Tibial nerve (tissue), 3 donors: ENCODE data around the gene HIBADH.

ENCODE experiments used
- CTCF ChIP-seq, 5 experiments: fragments of 200-600 bp in 3 of 5; fragments of 450-650 bp in 2 of 5; sonication (generic) in 3 of 5; IDR thresholded peaks; one replicate each; pipeline ENCODE4 v1.5.1; 2016 to 2019; ENCODE audit warnings: antibody characterized with exemption in 5 of 5, mild to moderate bottlenecking in 3 of 5, moderate library complexity in 2 of 5
- POLR2A ChIP-seq, 2 donors: fragments of 450-650 bp; IDR thresholded peaks; one replicate each; pipeline ENCODE4 v1.6.1; 2017; ENCODE audit warnings: antibody characterized with exemption in 2 of 2, mild to moderate bottlenecking in 2 of 2, moderate library complexity in 2 of 2

- TF ChIP-seq CTCF (IDR thresholded peaks at IDR 0.05) (no peak), POLR2A (IDR thresholded peaks at IDR 0.05) (no peak)
These were observed 12.4 kb downstream of the HIBADH start for GRCh38 chr7:27650283-27650682.
